ENCODE measurements around the gene SGTA. TPM values are rescaled to one million over a fixed set of nuclear protein-coding genes. Genes with fewer than 3 reads are reported as not detected.

Gene SGTA
- total RNA-seq, 2 experiments from 2014 or later = 45.6 to 46.2 TPM

- intact Hi-C loops (cut with micrococcal nuclease) = no loop called here
- ChIA-PET POLR2A (no interaction called here), CTCF (no interaction called here)
- H3K36me3 Mint-ChIP-seq = peaks cover 26% of the 10 kb centered on the region
- H3K9me3 Mint-ChIP-seq = no peaks in the 10 kb centered on the region
- no peak for DNase-seq
- H3K4me1 Mint-ChIP-seq (ENCODE audit: low read depth) = no peaks in the 10 kb centered on the region
- no peak overlapping the region for H3K27ac Mint-ChIP-seq
- peaks cover 3% of the 10 kb centered on the region for H3K27me3 Mint-ChIP-seq
- H3K4me3 Mint-ChIP-seq = no peak overlapping the region
These were observed 50.8 kb downstream of the SGTA start for GRCh38 chr19:2732157-2732725.

GRCh38 chr19:2731181-2731995, 51.7 kb downstream of the SGTA start:
- H3K27me3 Mint-ChIP-seq = peaks cover 7% of the 10 kb centered on the region
- H3K27ac Mint-ChIP-seq = no peak overlapping the region
- POLR2A ChIA-PET = no interaction called here
- DNase-seq = no peak
- CTCF ChIA-PET = interaction anchor here (0.6 to 0.8 kb wide), 2 partner anchors 18 to 339 kb away, joined by 3 read pairs; no protein-coding TSS in a partner anchor
- H3K4me3 Mint-ChIP-seq = no peak overlapping the region
- no peaks in the 10 kb centered on the region for H3K4me1 Mint-ChIP-seq (ENCODE audit: low read depth)
- H3K36me3 Mint-ChIP-seq = peaks cover 17% of the 10 kb centered on the region
- intact Hi-C loops (cut with micrococcal nuclease) = no loop called here
- H3K9me3 Mint-ChIP-seq = no peaks in the 10 kb centered on the region

GRCh38 chr19:2729943-2730818, 52.9 kb downstream of the SGTA start:
- ChIA-PET CTCF (interaction anchor here (0.8 kb wide), 1 partner anchor 19 kb away, joined by 3 read pairs; no protein-coding TSS in a partner anchor), POLR2A (no interaction called here)
- DNase-seq = no peak
- H3K4me1 Mint-ChIP-seq (ENCODE audit: low read depth) = no peaks in the 10 kb centered on the region
- no peak overlapping the region for H3K27ac Mint-ChIP-seq
- H3K36me3 Mint-ChIP-seq = peaks cover 11% of the 10 kb centered on the region
- peaks cover 9% of the 10 kb centered on the region for H3K27me3 Mint-ChIP-seq
- no peak overlapping the region for H3K4me3 Mint-ChIP-seq
- H3K9me3 Mint-ChIP-seq = no peaks in the 10 kb centered on the region
- intact Hi-C loops (cut with micrococcal nuclease) = no loop called here

- POLR2A ChIA-PET = no interaction called here
- no peak overlapping the region for H3K4me3 Mint-ChIP-seq
These were observed 54.2 kb downstream of the SGTA start for GRCh38 chr19:2728783-2729387.

GRCh38 chr19:2727640-2727944, 55.5 kb downstream of the SGTA start:
- Mint-ChIP-seq H3K9me3 (no peaks in the 10 kb centered on the region), H3K4me3 (no peak overlapping the region), H3K36me3 (no peaks in the 10 kb centered on the region), H3K4me1 (ENCODE audit: low read depth) (no peaks in the 10 kb centered on the region), H3K27me3 (peaks cover 12% of the 10 kb centered on the region), H3K27ac (no peak overlapping the region)
- intact Hi-C loops (cut with micrococcal nuclease) = no loop called here
- ChIA-PET POLR2A (no interaction called here), CTCF (no interaction called here)
- DNase-seq = no peak

More at GRCh38 chr19:2728783-2729387, 54.2 kb downstream of the SGTA start:
- peaks cover 11% of the 10 kb centered on the region for H3K27me3 Mint-ChIP-seq
- no peak overlapping the region for H3K27ac Mint-ChIP-seq
- intact Hi-C loops (cut with micrococcal nuclease) = no loop called here
- CTCF ChIA-PET = no interaction called here
- no peaks in the 10 kb centered on the region for H3K4me1 Mint-ChIP-seq (ENCODE audit: low read depth)
- no peaks in the 10 kb centered on the region for H3K9me3 Mint-ChIP-seq
- no peak for DNase-seq
- H3K36me3 Mint-ChIP-seq = peaks cover under 1% of the 10 kb centered on the region

- CTCF ChIA-PET = interaction anchor here (1.7 kb wide), 1 partner anchor 23 kb away, joined by 5 read pairs; no protein-coding TSS in a partner anchor
- Mint-ChIP-seq H3K27me3 (peaks cover 14% of the 10 kb centered on the region), H3K27ac (no peak overlapping the region), H3K4me1 (ENCODE audit: low read depth) (no peaks in the 10 kb centered on the region), H3K9me3 (no peaks in the 10 kb centered on the region), H3K36me3 (no peaks in the 10 kb centered on the region), H3K4me3 (no peak overlapping the region)
- POLR2A ChIA-PET = no interaction called here
- intact Hi-C loops (cut with micrococcal nuclease) = no loop called here
- no peak for DNase-seq
These were observed 56.0 kb downstream of the SGTA start for GRCh38 chr19:2726904-2727639.

- peaks cover 20% of the 10 kb centered on the region for H3K27me3 Mint-ChIP-seq
- POLR2A ChIA-PET = no interaction called here
- no peaks in the 10 kb centered on the region for H3K9me3 Mint-ChIP-seq
- CTCF ChIA-PET = interaction anchor here (1.7 kb wide), 1 partner anchor 23 kb away, joined by 5 read pairs; no protein-coding TSS in a partner anchor
- intact Hi-C loops (cut with micrococcal nuclease) = no loop called here
- H3K4me3 Mint-ChIP-seq = no peak overlapping the region
- H3K27ac Mint-ChIP-seq = no peak overlapping the region
- H3K4me1 Mint-ChIP-seq (ENCODE audit: low read depth) = no peaks in the 10 kb centered on the region
- no peaks in the 10 kb centered on the region for H3K36me3 Mint-ChIP-seq
- no peak for DNase-seq
These were observed 56.8 kb downstream of the SGTA start for GRCh38 chr19:2726160-2726855.

GRCh38 chr19:2724148-2724557, 58.9 kb downstream of the SGTA start:
- ChIA-PET POLR2A (no interaction called here), CTCF (no interaction called here)
- H3K27me3 Mint-ChIP-seq = peaks cover 27% of the 10 kb centered on the region
- no peaks in the 10 kb centered on the region for H3K9me3 Mint-ChIP-seq
- no peaks in the 10 kb centered on the region for H3K4me1 Mint-ChIP-seq (ENCODE audit: low read depth)
- no peaks in the 10 kb centered on the region for H3K36me3 Mint-ChIP-seq
- DNase-seq = no peak
- intact Hi-C loops (cut with micrococcal nuclease) = no loop called here
- H3K27ac Mint-ChIP-seq = no peak overlapping the region
- H3K4me3 Mint-ChIP-seq = no peak overlapping the region

- Mint-ChIP-seq H3K27ac (no peak overlapping the region), H3K9me3 (no peaks in the 10 kb centered on the region), H3K4me1 (ENCODE audit: low read depth) (no peaks in the 10 kb centered on the region), H3K4me3 (no peak overlapping the region), H3K27me3 (peaks cover 29% of the 10 kb centered on the region), H3K36me3 (no peaks in the 10 kb centered on the region)
- ChIA-PET POLR2A (no interaction called here), CTCF (no interaction called here)
- DNase-seq = no peak
- intact Hi-C loops (cut with micrococcal nuclease) = no loop called here
These were observed 59.3 kb downstream of the SGTA start for GRCh38 chr19:2723747-2724146.

- DNase-seq = no peak
- POLR2A ChIA-PET = no interaction called here
- intact Hi-C loops (cut with micrococcal nuclease) = no loop called here
- no peaks in the 10 kb centered on the region for H3K4me1 Mint-ChIP-seq (ENCODE audit: low read depth)
- no peaks in the 10 kb centered on the region for H3K9me3 Mint-ChIP-seq
- H3K27me3 Mint-ChIP-seq = peaks cover 29% of the 10 kb centered on the region
- CTCF ChIA-PET = no interaction called here
- no peaks in the 10 kb centered on the region for H3K36me3 Mint-ChIP-seq
- H3K4me3 Mint-ChIP-seq = no peak overlapping the region
- H3K27ac Mint-ChIP-seq = no peak overlapping the region
These were observed 59.7 kb downstream of the SGTA start for GRCh38 chr19:2723345-2723715.

- Mint-ChIP-seq H3K27ac (no peak overlapping the region), H3K36me3 (no peaks in the 10 kb centered on the region), H3K27me3 (peaks cover 29% of the 10 kb centered on the region), H3K4me3 (no peak overlapping the region), H3K9me3 (no peaks in the 10 kb centered on the region), H3K4me1 (ENCODE audit: low read depth) (no peaks in the 10 kb centered on the region)
- CTCF ChIA-PET = no interaction called here
- DNase-seq = no peak
- intact Hi-C loops (cut with micrococcal nuclease) = no loop called here
- POLR2A ChIA-PET = no interaction called here
These were observed 60.3 kb downstream of the SGTA start for GRCh38 chr19:2722541-2723344.

All from activated CD4-positive, alpha-beta memory T cell treated with anti-CD3 and anti-CD28 coated beads for 36 hours (primary cell).